ENCODE results near the gene CD109. TPM values are rescaled to one million over a fixed set of nuclear protein-coding genes. Genes with fewer than 3 reads are reported as not detected.
A peak's percentile ranks its signal among the peaks of the same experiment; 100 is the strongest.

CD109 gene
- total and polyA plus RNA-seq, 11 donors, result 1.9 to 30.5 (median 10.7) TPM

DNA sequence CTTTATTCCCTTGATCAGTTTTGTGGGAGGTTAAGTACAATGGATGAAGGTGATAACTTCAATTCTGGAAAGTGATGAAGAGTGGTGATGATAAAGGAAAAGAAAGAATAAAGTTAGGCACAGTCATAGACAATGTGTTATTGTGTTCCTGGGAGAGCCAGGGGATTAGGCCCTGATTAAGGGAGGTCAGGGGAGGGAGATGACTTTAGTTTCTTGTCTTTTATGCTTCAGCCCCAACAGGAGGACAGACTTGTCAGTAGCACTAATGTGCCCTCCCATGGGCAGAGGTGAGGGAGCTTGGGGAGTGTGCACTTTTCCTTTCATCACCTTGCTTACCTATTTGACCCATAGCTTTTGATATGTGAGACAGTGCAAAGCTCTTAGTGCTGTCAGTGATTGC, 115.7 kb downstream of the CD109 start:
- Histone ChIP-seq H3K27me3 (no peaks in the 10 kb centered on the region), H3K27ac (no peak overlapping the region), H3K4me1 (no peaks in the 10 kb centered on the region), H3K9me3 (no peaks in the 10 kb centered on the region), H3K4me3 (no peak overlapping the region), H3K36me3 (peaks cover 0 to 28% (median 13%) of the 10 kb centered on the region in 9 donors)
- no peak for TF ChIP-seq POLR2A (IDR thresholded peaks at IDR 0.05)
- TF ChIP-seq, protein P1, sequence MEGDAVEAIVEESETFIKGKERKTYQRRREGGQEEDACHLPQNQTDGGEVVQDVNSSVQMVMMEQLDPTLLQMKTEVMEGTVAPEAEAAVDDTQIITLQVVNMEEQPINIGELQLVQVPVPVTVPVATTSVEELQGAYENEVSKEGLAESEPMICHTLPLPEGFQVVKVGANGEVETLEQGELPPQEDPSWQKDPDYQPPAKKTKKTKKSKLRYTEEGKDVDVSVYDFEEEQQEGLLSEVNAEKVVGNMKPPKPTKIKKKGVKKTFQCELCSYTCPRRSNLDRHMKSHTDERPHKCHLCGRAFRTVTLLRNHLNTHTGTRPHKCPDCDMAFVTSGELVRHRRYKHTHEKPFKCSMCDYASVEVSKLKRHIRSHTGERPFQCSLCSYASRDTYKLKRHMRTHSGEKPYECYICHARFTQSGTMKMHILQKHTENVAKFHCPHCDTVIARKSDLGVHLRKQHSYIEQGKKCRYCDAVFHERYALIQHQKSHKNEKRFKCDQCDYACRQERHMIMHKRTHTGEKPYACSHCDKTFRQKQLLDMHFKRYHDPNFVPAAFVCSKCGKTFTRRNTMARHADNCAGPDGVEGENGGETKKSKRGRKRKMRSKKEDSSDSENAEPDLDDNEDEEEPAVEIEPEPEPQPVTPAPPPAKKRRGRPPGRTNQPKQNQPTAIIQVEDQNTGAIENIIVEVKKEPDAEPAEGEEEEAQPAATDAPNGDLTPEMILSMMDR (IDR thresholded peaks at IDR 0.05), result no peak
- DNase-seq, result no peak
- intact Hi-C loops (cut with DNase I), result no loop called here
- no peak for ATAC-seq

DNA sequence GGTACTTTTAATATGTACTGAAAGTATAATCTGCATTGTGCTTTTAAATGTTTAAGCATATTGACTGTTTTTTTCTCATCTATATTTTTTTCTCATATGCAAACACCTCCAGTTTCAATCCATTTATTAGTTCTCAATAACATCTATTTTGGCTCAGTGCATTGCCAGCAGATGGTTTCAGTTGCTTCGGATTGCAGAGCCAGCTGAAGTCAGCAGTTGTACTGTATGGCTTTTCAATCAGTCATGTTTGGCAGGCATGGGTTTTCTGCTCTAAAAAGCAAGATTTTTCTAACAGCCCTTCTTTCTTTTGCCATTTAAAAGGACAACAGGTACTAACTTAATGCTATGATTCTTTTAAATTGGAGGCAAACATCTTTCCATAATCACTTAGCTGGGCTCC, 121.2 kb downstream of the CD109 start:
- no peaks in the 10 kb centered on the region for H3K4me1 ChIP-seq
- intact Hi-C loops (cut with DNase I), result no loop called here
- ATAC-seq (no peak), DNase-seq (no peak)
- H3K27ac ChIP-seq, result no peak overlapping the region
- 73 to 82% (median 79%) methylated on average over 1 of the region's 1 CpG for WGBS, 4 donors
- no peak for TF ChIP-seq POLR2A (IDR thresholded peaks at IDR 0.05)
- TF ChIP-seq, protein P1 (IDR thresholded peaks at IDR 0.05), result no peak
- H3K9me3 ChIP-seq, result peaks cover 0 to 3% (median 0%) of the 10 kb centered on the region in 12 donors
- peaks cover 0 to 23% (median 4%) of the 10 kb centered on the region in 9 donors for H3K36me3 ChIP-seq
- H3K27me3 ChIP-seq, result no peaks in the 10 kb centered on the region
- no peak overlapping the region for H3K4me3 ChIP-seq

DNA sequence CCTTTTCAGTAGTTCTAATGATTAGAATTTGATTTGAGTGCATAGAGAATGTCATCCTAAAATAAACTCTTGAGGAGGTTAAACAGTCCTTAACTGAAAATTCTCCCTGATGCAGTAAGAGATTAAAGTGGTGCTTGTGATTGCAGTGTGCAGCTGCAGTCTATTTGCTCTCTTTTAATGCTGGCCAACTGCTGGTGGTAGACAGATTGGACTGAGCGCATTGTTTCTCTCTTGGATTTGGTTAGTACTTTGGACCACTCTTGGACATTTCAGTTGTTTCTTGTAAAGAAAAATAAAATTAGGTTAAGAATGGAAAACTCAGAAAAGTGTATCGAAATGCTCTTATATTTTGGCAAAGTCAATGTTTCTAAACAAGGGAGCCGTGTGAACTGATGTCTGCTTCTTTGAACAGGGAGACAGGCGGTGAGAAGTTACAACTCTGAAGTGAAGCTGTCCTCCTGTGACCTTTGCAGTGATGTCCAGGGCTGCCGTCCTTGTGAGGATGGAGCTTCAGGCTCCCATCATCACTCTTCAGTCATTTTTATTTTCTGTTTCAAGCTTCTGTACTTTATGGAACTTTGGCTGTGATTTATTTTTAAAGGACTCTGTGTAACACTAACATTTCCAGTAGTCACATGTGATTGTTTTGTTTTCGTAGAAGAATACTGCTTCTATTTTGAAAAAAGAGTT, 127.2 kb downstream of the CD109 start:
- DNase-seq (peak in 1 of 5 donors; percentile 14), ATAC-seq (peak in 3 of 4 donors; percentile 39 to 67 (median 64))
- 61 to 70% (median 62%) methylated on average over 6 of the region's 6 CpGs for WGBS, 4 donors
- Histone ChIP-seq H3K9me3 (peaks cover 0 to 3% (median 0%) of the 10 kb centered on the region in 12 donors), H3K4me1 (no peaks in the 10 kb centered on the region), H3K36me3 (peaks cover 0 to 13% (median 0%) of the 10 kb centered on the region in 9 donors), H3K27ac (peak overlapping the region in 5 of 12 donors; percentile 6 to 37 (median 16)), H3K27me3 (no peaks in the 10 kb centered on the region), H3K4me3 (no peak overlapping the region)
- intact Hi-C loops (cut with DNase I), result no loop called here
- no peak for TF ChIP-seq POLR2A (IDR thresholded peaks at IDR 0.05)
- TF ChIP-seq, protein P1 (IDR thresholded peaks at IDR 0.05), result no peak

DNA sequence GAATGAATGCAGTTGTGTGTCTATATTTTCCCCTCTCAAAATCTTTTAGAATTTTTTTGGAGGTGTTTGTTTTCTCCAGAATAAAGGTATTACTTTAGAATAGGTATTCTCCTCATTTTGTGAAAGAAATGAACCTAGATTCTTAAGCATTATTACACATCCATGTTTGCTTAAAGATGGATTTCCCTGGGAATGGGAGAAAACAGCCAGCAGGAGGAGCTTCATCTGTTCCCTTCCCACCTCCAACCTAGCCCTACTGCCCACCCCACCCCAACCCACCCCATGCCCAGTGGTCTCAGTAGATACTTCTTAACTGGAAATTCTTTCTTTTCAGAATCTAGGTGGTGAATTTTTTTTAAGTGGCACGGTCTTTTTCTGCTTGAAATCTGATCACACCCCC, 127.8 kb downstream of the CD109 start:
- peaks cover 0 to 13% (median 0%) of the 10 kb centered on the region in 9 donors for H3K36me3 ChIP-seq
- H3K4me1 ChIP-seq, result no peaks in the 10 kb centered on the region
- H3K27ac ChIP-seq, result peak overlapping the region in 5 of 12 donors; percentile 6 to 37 (median 16)
- intact Hi-C loops (cut with DNase I), result no loop called here
- no peaks in the 10 kb centered on the region for H3K27me3 ChIP-seq
- H3K9me3 ChIP-seq, result peaks cover 0 to 3% (median 0%) of the 10 kb centered on the region in 12 donors
- WGBS, 4 donors, result 88 to 95% (median 89%) methylated on average over 1 of the region's 1 CpG
- no peak overlapping the region for H3K4me3 ChIP-seq
- ATAC-seq (no peak), DNase-seq (no peak)
- TF ChIP-seq, protein P1 (IDR thresholded peaks at IDR 0.05), result no peak
- TF ChIP-seq POLR2A (IDR thresholded peaks at IDR 0.05), result no peak
